ENCODE data around the gene MPP1.
"Not testable (repeated sequence)": the region's sequence is repeated elsewhere in the genome, so short reads cannot be mapped to it uniquely, and the experiment has no call there.

The MPP1 gene

GRCh38 chrX:154804957-154805695, at the start of gene MPP1:
MPP1 (minus strand) TSS chrX:154805485; CDS start chrX:154805373, 112 bp downstream.
- peak; percentile 72 for DNase-seq

GRCh38 chrX:154850957-154851611, 45.8 kb upstream of the MPP1 start:
- DNase-seq, result no peak

GRCh38 chrX:154840856-154841255, 35.6 kb upstream of the MPP1 start:
- DNase-seq, result peak; percentile 39

DNA sequence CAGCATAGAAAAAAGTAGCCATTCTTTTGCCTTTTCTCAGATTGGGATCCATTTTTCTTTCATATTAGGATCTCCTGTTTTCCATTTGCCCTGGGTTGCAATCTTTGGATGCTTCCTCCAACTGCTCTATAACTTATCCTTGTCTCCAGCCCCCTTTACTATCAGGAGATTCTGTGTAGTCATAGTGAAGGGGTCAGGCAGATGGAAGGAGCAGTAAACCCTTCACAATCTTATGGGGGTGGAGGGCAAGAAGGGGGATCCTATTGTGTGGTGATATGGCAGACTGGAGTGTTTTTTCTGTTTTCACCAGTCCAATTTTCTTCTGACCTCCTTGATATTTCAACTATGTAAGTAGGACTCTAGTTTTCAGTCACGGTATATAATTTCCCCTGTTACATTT, 30.9 kb upstream of the MPP1 start:
- DNase-seq, result no peak

GRCh38 chrX:154834562-154834961, 29.3 kb upstream of the MPP1 start, which contains the start of gene SMIM9:
SMIM9 (minus strand) TSS chrX:154834662; CDS start chrX:154830856, 3,806 bp downstream.
- DNase-seq, result no peak

- DNase-seq, result no peak
Observed at GRCh38 chrX:154833746-154834274, 28.5 kb upstream of the MPP1 start.

GRCh38 chrX:154829926-154830442, 24.7 kb upstream of the MPP1 start:
- DNase-seq, result no peak

DNA sequence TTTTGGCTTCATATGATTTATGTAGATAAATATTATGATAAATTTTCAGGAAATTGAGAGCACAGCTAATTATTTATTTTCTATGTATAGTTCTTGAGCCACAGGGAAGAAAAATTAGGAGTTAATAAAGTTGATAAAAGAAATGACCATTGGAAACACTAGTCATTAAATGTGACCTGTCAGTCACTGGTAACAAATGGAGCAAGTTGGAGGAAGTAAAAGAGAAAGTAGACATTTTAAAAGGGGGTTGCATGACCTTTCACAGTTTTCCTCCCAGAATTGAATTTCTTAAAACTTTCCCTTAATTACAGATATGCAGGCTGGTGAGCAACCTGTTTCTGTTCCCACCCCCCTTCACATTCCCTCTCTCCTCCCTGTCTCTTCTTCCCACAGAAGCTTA, 23.8 kb upstream of the MPP1 start:
- no peak for DNase-seq

GRCh38 chrX:154828016-154828408, 22.7 kb upstream of the MPP1 start:
- no peak for DNase-seq

- no peak for DNase-seq
Observed at GRCh38 chrX:154827194-154828015, 22.1 kb upstream of the MPP1 start.

DNA sequence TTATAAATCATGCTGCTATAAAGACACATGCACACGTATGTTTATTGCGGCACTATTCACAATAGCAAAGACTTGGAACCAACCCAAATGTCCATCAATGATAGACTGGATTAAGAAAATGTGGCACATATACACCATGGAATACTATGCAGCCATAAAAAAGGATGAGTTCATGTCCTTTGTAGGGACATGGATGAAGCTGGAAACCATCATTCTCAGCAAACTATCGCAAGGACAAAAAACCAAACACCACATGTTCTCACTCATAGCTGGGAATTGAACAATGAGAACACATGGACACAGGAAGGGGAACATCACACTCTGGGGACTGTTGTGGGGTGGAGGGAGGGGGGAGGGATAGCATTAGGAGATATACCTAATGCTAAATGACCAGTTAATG, 20.3 kb upstream of the MPP1 start:
- DNase-seq, result not testable (repeated sequence)

DNA sequence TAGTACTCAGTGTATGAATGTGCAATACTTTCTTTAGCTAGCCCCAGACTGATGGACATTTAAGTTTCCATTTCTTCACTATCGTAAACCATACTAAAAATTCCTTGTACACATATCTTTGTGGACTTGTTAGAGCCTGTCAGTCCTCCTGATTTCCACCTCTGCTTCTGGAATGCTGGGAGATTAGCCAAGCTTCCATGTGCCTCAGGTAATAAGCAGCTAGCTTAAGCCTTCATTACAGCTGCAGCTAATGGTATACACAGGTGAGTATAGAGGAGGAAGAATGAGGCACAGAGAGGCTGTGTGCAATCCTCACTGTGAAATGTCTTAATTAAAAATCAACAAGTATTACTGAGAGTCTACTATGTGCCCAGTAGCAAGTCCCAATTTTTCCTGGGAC, 19.4 kb upstream of the MPP1 start:
- no peak for DNase-seq

GRCh38 chrX:154822029-154822428, 16.7 kb upstream of the MPP1 start:
- DNase-seq, result no peak

- no peak for DNase-seq
Observed at GRCh38 chrX:154821523-154821922, 16.2 kb upstream of the MPP1 start.

DNA sequence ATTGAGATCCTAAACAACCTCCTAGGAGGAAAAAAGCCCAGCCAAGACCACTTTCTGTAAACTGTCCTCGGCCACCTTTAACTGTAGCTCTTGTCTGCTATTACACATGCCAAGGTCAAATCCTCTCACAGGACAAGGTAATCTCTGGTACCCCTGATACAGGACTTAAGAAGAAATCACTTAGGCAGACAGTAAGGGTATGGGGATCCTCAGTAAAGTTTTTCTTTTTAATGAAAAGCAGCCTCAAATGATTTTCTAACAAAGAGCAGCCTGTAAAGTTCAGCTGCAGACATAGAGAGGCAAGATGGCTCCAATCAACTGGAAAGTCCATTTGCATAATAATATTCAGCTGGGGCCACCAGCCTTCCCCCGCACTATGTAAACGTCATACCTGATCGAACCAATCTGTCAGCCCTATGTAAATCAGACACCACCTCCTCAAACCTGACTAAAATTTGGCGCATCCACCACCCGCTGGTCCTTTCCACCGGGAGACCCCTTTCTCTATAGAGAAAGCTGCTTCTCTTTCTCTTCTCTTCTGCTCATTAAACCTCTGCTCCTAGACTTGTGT, 14.6 kb upstream of the MPP1 start:
- DNase-seq, result no peak

- no peak for DNase-seq
Observed at GRCh38 chrX:154818916-154819770, 13.9 kb upstream of the MPP1 start.

DNA sequence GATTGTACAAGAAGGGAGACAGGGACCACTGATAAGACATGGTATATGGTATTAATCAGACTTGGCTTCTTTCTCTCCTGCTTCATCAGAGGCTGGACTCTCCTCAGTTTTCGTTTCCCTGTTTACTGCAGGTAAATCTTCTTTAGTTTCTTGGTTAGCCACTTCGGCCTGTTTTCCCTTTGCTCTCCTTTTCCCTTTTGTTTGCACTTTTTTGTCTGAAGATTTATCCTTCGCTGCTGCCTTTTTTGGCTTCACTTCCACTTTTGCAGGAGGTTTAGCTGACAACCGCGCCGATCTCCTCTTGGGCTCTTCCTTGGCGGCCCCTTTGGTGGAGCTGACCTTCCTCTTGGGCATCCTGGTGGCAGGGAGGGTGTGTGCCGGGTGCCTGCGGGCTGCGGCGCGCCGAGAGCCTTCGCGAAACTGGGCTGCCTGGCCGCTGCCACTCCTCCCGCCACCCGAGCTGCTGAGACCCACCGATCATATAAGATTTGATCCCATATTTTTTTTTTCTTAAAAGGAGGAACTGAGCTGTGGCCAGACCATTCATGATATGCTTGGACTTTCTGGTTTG, 11.8 kb upstream of the MPP1 start:
- not testable (repeated sequence) for DNase-seq

- not testable (repeated sequence) for DNase-seq
Observed at GRCh38 chrX:154816326-154816898, 11.1 kb upstream of the MPP1 start.

DNA sequence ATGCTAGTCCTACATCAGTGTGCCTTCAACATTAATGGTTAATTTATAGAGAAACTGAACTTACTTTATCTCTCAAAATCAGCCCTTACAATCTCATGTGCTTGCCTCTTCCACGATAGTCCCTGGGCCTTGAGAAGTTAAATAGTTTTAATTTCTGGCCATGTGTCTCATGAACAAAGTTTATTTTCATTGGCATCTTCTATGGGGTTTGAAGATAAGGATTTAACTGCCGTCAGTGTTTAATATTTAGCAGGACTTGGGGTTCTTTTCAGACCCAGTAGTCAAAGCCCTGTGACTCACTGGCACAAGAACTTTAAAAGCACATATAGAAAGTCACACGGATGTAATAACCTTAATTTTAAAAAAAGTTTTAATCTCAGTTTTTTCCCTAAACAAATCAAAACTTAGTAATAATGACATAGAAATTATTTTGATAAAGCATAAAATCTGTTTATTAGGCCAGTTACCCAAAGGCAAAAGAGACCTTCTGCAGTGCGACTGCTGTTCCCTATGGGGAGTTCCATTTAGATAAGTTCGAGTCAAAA, 10.1 kb upstream of the MPP1 start:
- DNase-seq, result no peak

- no peak for DNase-seq
Observed at GRCh38 chrX:154813801-154814200, 8.5 kb upstream of the MPP1 start.
